Measurements from ENCODE around the gene CD80.

GRCh38 chr3:119551598-119551997 is 7.8 kb downstream of the CD80 start:
- TF ChIP-seq, protein P1, sequence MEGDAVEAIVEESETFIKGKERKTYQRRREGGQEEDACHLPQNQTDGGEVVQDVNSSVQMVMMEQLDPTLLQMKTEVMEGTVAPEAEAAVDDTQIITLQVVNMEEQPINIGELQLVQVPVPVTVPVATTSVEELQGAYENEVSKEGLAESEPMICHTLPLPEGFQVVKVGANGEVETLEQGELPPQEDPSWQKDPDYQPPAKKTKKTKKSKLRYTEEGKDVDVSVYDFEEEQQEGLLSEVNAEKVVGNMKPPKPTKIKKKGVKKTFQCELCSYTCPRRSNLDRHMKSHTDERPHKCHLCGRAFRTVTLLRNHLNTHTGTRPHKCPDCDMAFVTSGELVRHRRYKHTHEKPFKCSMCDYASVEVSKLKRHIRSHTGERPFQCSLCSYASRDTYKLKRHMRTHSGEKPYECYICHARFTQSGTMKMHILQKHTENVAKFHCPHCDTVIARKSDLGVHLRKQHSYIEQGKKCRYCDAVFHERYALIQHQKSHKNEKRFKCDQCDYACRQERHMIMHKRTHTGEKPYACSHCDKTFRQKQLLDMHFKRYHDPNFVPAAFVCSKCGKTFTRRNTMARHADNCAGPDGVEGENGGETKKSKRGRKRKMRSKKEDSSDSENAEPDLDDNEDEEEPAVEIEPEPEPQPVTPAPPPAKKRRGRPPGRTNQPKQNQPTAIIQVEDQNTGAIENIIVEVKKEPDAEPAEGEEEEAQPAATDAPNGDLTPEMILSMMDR (optimal IDR thresholded peaks at IDR 0.05 in 1 of 3, IDR thresholded peaks at IDR 0.05 in 1 of 3, conservative IDR thresholded peaks at IDR 0.05 in 1 of 3; ENCODE audit: extremely low read depth in 1 of 3, insufficient read depth in 2 of 3, low read length in 3 of 3) = no peak
- TF ChIP-seq EZH2 (IDR thresholded peaks at IDR 0.05; ENCODE audit: low read length) = no peak
